ENCODE results near the gene PAPPA.

Gene PAPPA

GRCh38 chr9:116361547-116361946 lies 208.0 kb downstream of the PAPPA start:
- no peak overlapping the region for H3K4me3 ChIP-seq (ENCODE audit: control insufficient read depth, low read depth, low read length)
- TF ChIP-seq, protein P1, sequence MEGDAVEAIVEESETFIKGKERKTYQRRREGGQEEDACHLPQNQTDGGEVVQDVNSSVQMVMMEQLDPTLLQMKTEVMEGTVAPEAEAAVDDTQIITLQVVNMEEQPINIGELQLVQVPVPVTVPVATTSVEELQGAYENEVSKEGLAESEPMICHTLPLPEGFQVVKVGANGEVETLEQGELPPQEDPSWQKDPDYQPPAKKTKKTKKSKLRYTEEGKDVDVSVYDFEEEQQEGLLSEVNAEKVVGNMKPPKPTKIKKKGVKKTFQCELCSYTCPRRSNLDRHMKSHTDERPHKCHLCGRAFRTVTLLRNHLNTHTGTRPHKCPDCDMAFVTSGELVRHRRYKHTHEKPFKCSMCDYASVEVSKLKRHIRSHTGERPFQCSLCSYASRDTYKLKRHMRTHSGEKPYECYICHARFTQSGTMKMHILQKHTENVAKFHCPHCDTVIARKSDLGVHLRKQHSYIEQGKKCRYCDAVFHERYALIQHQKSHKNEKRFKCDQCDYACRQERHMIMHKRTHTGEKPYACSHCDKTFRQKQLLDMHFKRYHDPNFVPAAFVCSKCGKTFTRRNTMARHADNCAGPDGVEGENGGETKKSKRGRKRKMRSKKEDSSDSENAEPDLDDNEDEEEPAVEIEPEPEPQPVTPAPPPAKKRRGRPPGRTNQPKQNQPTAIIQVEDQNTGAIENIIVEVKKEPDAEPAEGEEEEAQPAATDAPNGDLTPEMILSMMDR (conservative IDR thresholded peaks at IDR 0.05; ENCODE audit: control insufficient read depth, insufficient read depth, low read depth, low read length) = no peak
- no peak for DNase-seq (ENCODE audit: low read depth)

GRCh38 chr9:116362493-116362892 lies 208.9 kb downstream of the PAPPA start:
- TF ChIP-seq, protein P1 (conservative IDR thresholded peaks at IDR 0.05; ENCODE audit: control insufficient read depth, insufficient read depth, low read depth, low read length) = no peak
- DNase-seq (ENCODE audit: low read depth) = no peak
- H3K4me3 ChIP-seq (ENCODE audit: control insufficient read depth, low read depth, low read length) = no peak overlapping the region

GRCh38 chr9:116365056-116365471 lies 211.5 kb downstream of the PAPPA start:
- peak; percentile 72 for DNase-seq (ENCODE audit: low read depth)
- no peak overlapping the region for H3K4me3 ChIP-seq (ENCODE audit: control insufficient read depth, low read depth, low read length)
- TF ChIP-seq, protein P1 (conservative IDR thresholded peaks at IDR 0.05; ENCODE audit: control insufficient read depth, insufficient read depth, low read depth, low read length) = no peak

GRCh38 chr9:116366241-116366640 lies 212.7 kb downstream of the PAPPA start:
- TF ChIP-seq, protein P1 (conservative IDR thresholded peaks at IDR 0.05; ENCODE audit: control insufficient read depth, insufficient read depth, low read depth, low read length) = no peak
- H3K4me3 ChIP-seq (ENCODE audit: control insufficient read depth, low read depth, low read length) = no peak overlapping the region
- DNase-seq (ENCODE audit: low read depth) = no peak

GRCh38 chr9:116368680-116369079 lies 215.1 kb downstream of the PAPPA start:
- TF ChIP-seq, protein P1 (conservative IDR thresholded peaks at IDR 0.05; ENCODE audit: control insufficient read depth, insufficient read depth, low read depth, low read length) = no peak
- no peak for DNase-seq (ENCODE audit: low read depth)
- no peak overlapping the region for H3K4me3 ChIP-seq (ENCODE audit: control insufficient read depth, low read depth, low read length)

- TF ChIP-seq, protein P1 (conservative IDR thresholded peaks at IDR 0.05; ENCODE audit: control insufficient read depth, insufficient read depth, low read depth, low read length) = no peak
- DNase-seq (ENCODE audit: low read depth) = no peak
- H3K4me3 ChIP-seq (ENCODE audit: control insufficient read depth, low read depth, low read length) = no peak overlapping the region
These were observed 216.1 kb downstream of the PAPPA start for GRCh38 chr9:116369706-116370105.

GRCh38 chr9:116370556-116370955 lies 217.0 kb downstream of the PAPPA start:
- no peak for DNase-seq (ENCODE audit: low read depth)
- TF ChIP-seq, protein P1 (conservative IDR thresholded peaks at IDR 0.05; ENCODE audit: control insufficient read depth, insufficient read depth, low read depth, low read length) = no peak
- H3K4me3 ChIP-seq (ENCODE audit: control insufficient read depth, low read depth, low read length) = no peak overlapping the region

All from fibroblast of mammary gland (primary cell).